HCT116 (cell line): ENCODE measurements around the gene HDLBP. TPM values are rescaled to one million over a fixed set of nuclear protein-coding genes. Genes with fewer than 3 reads are reported as not detected.

Source experiments
- ATAC-seq: fragments of 200-7000 bp; cut with Tn5 transposase; 2 replicates; pipeline ENCODE4 v1.9.1; 2020; ENCODE audit warnings: mild to moderate bottlenecking, moderate library complexity
- BruUV-seq: library from RNA; stranded (reverse); fragments of 400-500 nt; replicated peaks from 2 replicates; lab custom pipeline; 2021; lab: Mats Ljungman, UMichigan
- CTCF ChIA-PET: fragments of 300-600 bp; sonication (Branson Sonifier 250); formaldehyde crosslinking; loops from one replicate; lab custom pipeline; 2021; ENCODE audit warnings: antibody characterized with exemption; lab: Charles Lee
- POLR2A ChIA-PET: fragments of 300-600, 350-600 bp; sonication (Branson Sonifier 250); formaldehyde crosslinking; loops from one replicate; lab custom pipeline; 2021; ENCODE audit warnings: antibody characterized with exemption; lab: Charles Lee
- RAD21 ChIA-PET, 2 experiments: fragments of 300-600 bp; sonication (Branson Sonifier 250); formaldehyde crosslinking; loops; one replicate each; lab custom pipeline; 2023; ENCODE audit warnings: low total read pairs in 2 of 2; ENCODE audit not compliant: uncharacterized antibody in 2 of 2, unreplicated experiment in 2 of 2, low non-redundant PET in 1 of 2; lab: Charles Lee
- DNase-seq: peaks from one replicate; pipeline ENCODE4 v3.0.0-alpha.2; 2010; ENCODE audit warnings: low read depth, low spot score
- H2AFZ ChIP-seq: fragments of 200-600 bp; shearing (Covaris generic), sonication (generic); 2 replicates; pipeline ENCODE4 v1.6.1; 2017; ENCODE audit warnings: low read depth, mixed run types, mixed read lengths, antibody characterized with exemption, low read length; ENCODE audit not compliant: poor library complexity, severe bottlenecking
- H3K27ac ChIP-seq: 2 replicates; pipeline ENCODE4 v1.5.1; 2012; ENCODE audit warnings: low read depth, low read length
- H3K27me3 ChIP-seq: fragments of 200-600 bp; sonication (generic); 2 replicates; pipeline ENCODE4 v1.6.1; 2016; ENCODE audit warnings: mixed run types, low read length, mixed read lengths; ENCODE audit not compliant: insufficient read depth
- H3K36me3 ChIP-seq, 2 experiments: fragments of 200-500 bp in 1 of 2; fragments of 200-600 bp in 1 of 2; sonication (Bioruptor generic) in 1 of 2; sonication (generic) in 1 of 2; 2 replicates each; pipeline versions ENCODE4 v1.5.1 to v1.6.1; 2014 to 2016; ENCODE audit warnings: low read length in 2 of 2, inconsistent platforms in 1 of 2, mixed read lengths in 1 of 2, mixed run types in 1 of 2; ENCODE audit not compliant: insufficient read depth in 2 of 2, control insufficient read depth in 1 of 2
- H3K4me1 ChIP-seq, 2 experiments: fragments of 200-600 bp in 1 of 2; sonication (generic) in 1 of 2; 2 replicates each; pipeline versions ENCODE4 v1.5.1 to v1.6.1; 2012 to 2017; ENCODE audit warnings: low read length in 2 of 2, inconsistent platforms in 1 of 2, mild to moderate bottlenecking in 1 of 2, mixed read lengths in 1 of 2, mixed run types in 1 of 2, moderate library complexity in 1 of 2; ENCODE audit not compliant: insufficient read depth in 2 of 2, control insufficient read depth in 1 of 2
- H3K4me2 ChIP-seq: fragments of 200-600 bp; sonication (generic); 2 replicates; pipeline ENCODE4 v1.6.1; 2017; ENCODE audit warnings: mixed run types, low read length, mixed read lengths
- H3K4me3 ChIP-seq, 2 experiments: fragments of 200-600 bp in 1 of 2; sonication (generic) in 1 of 2; replicated peaks in 1 of 2; 2 replicates each; pipeline ENCODE4 v1.5.1; 2011 to 2016; ENCODE audit warnings: low read length in 2 of 2, control low read depth in 1 of 2, low read depth in 1 of 2, mild to moderate bottlenecking in 1 of 2, mixed read lengths in 1 of 2, mixed run types in 1 of 2
- H3K79me2 ChIP-seq: fragments of 200-600 bp; sonication (generic); 2 replicates; pipeline ENCODE4 v1.6.1; 2017; ENCODE audit warnings: mild to moderate bottlenecking, mixed run types, low read length, moderate library complexity, mixed read lengths; ENCODE audit not compliant: insufficient read depth
- H3K9ac ChIP-seq: fragments of 200-600 bp; sonication (generic); 2 replicates; pipeline ENCODE4 v1.6.1; 2016; ENCODE audit warnings: low read length, mixed read lengths
- H3K9me2 ChIP-seq: fragments of 200-600 bp; sonication (generic), shearing (Covaris generic); 2 replicates; pipeline ENCODE4 v1.6.1; 2017; ENCODE audit warnings: mixed run types, mild to moderate bottlenecking, moderate library complexity; ENCODE audit not compliant: insufficient read depth
- H3K9me3 ChIP-seq, 2 experiments: fragments of 200-500 bp in 1 of 2; fragments of 200-600 bp in 1 of 2; sonication (Bioruptor generic) in 1 of 2; sonication (generic) in 1 of 2; 2 replicates each; pipeline ENCODE4 v1.6.1; 2014 to 2017; ENCODE audit warnings: low read length in 2 of 2, mixed read lengths in 2 of 2, inconsistent platforms in 1 of 2, low read depth in 1 of 2, mild to moderate bottlenecking in 1 of 2, mixed run types in 1 of 2, moderate library complexity in 1 of 2; ENCODE audit not compliant: control insufficient read depth in 1 of 2, insufficient read depth in 1 of 2
- H4K20me1 ChIP-seq: fragments of 200-600 bp; sonication (generic), shearing (Covaris generic); 2 replicates; pipeline ENCODE4 v1.6.1; 2017; ENCODE audit warnings: mixed run types, mild to moderate bottlenecking, moderate library complexity; ENCODE audit not compliant: insufficient read depth
- CEBPB ChIP-seq: IDR thresholded peaks from 2 replicates; pipeline ENCODE4 v1.6.1; 2012; ENCODE audit warnings: low read depth
- CTCF ChIP-seq, 3 experiments: fragments of 200-600 bp in 1 of 3; sonication (generic) in 1 of 3; IDR thresholded peaks in 2 of 3; conservative IDR thresholded peaks in 1 of 3; 2 replicates each; pipeline ENCODE4 v1.5.1; 2012 to 2017; ENCODE audit warnings: low read depth in 2 of 3, low read length in 2 of 3, antibody characterized with exemption in 1 of 3, borderline replicate concordance in 1 of 3, control low read depth in 1 of 3, mild to moderate bottlenecking in 1 of 3, mixed read lengths in 1 of 3, mixed run types in 1 of 3, moderate library complexity in 1 of 3; ENCODE audit not compliant: insufficient read depth in 1 of 3
- EGR1 ChIP-seq: IDR thresholded peaks from 2 replicates; pipeline ENCODE4 v1.6.1; 2012; ENCODE audit warnings: low read depth
- ELF1 ChIP-seq: IDR thresholded peaks from 2 replicates; pipeline ENCODE4 v1.6.1; 2012; ENCODE audit warnings: low read depth, borderline replicate concordance
- EZH2 ChIP-seq: fragments of 200-600 bp; sonication (generic); IDR thresholded peaks from 2 replicates; pipeline ENCODE4 v1.6.1; 2017; ENCODE audit warnings: antibody characterized with exemption, mixed run types
- EZH2phosphoT487 ChIP-seq: fragments of 200-600 bp; IDR thresholded peaks from 2 replicates; pipeline ENCODE4 v1.6.1; 2018; ENCODE audit warnings: antibody characterized with exemption, borderline replicate concordance
- MAX ChIP-seq: IDR thresholded peaks from 2 replicates; pipeline ENCODE4 v1.6.1; 2012
- POLR2A ChIP-seq: IDR thresholded peaks from 2 replicates; pipeline ENCODE4 v1.7.0; 2011; ENCODE audit warnings: borderline replicate concordance; ENCODE audit not compliant: insufficient read depth, insufficient read length; ENCODE audit errors: extremely low read depth
- POLR2AphosphoS5 ChIP-seq: IDR thresholded peaks from 2 replicates; pipeline ENCODE4 v1.6.1; 2011; ENCODE audit warnings: mild to moderate bottlenecking, low read depth, low read length, moderate library complexity
- RAD21 ChIP-seq: IDR thresholded peaks from 2 replicates; pipeline ENCODE4 v1.6.1; 2012; ENCODE audit warnings: low read depth, mild to moderate bottlenecking
- SIN3A ChIP-seq: IDR thresholded peaks from 2 replicates; pipeline ENCODE4 v1.6.1; 2012; ENCODE audit warnings: low read depth
- SP1 ChIP-seq: IDR thresholded peaks from 2 replicates; pipeline ENCODE4 v1.6.1; 2012; ENCODE audit warnings: low read depth
- SRF ChIP-seq: IDR thresholded peaks from 2 replicates; pipeline ENCODE4 v1.6.1; 2012; ENCODE audit warnings: low read depth
- TCF7L2 ChIP-seq: IDR thresholded peaks from 2 replicates; pipeline ENCODE4 v1.7.0; 2011; ENCODE audit warnings: borderline replicate concordance, inconsistent platforms; ENCODE audit not compliant: insufficient read depth, insufficient read length; ENCODE audit errors: extremely low read depth
- YY1 ChIP-seq: IDR thresholded peaks from 2 replicates; pipeline ENCODE4 v1.6.1; 2011; ENCODE audit warnings: low read length, low read depth, moderate library complexity, mild to moderate bottlenecking; ENCODE audit not compliant: insufficient replicate concordance; ENCODE audit errors: extremely low read depth
- ZBTB33 ChIP-seq: IDR thresholded peaks from 2 replicates; pipeline ENCODE4 v1.6.1; 2011; ENCODE audit warnings: mild to moderate bottlenecking, low read length, moderate library complexity; ENCODE audit not compliant: insufficient replicate concordance; ENCODE audit errors: extremely low read depth
- ZFX ChIP-seq: fragments of 450-650 bp; IDR thresholded peaks from 2 replicates; pipeline ENCODE4 v1.6.1; 2017
- ZNF274 ChIP-seq: fragments of 200-500 bp; sonication (Bioruptor generic); IDR thresholded peaks from 2 replicates; pipeline ENCODE4 v1.6.1; 2014; ENCODE audit warnings: mild to moderate bottlenecking, low read depth, low read length, inconsistent platforms
- intact Hi-C: fragments of 100-400 bp; cut with micrococcal nuclease; formaldehyde crosslinking; loops from 2 replicates; pipeline ENCODE4 v1.10.0; 2022
- total RNA-seq: library from RNA; stranded (reverse); gene quantifications from one replicate; pipeline ENCODE4 v1.2.1, GENCODE V29; 2021; ENCODE audit not compliant: unreplicated experiment
- TF ChIP-seq, protein P1 (sequence below): IDR thresholded peaks from 2 replicates; pipeline ENCODE4 v1.6.1; 2012; ENCODE audit warnings: low read depth
- TF ChIP-seq, protein P2 (sequence below): IDR thresholded peaks from 2 replicates; pipeline ENCODE4 v1.6.1; 2012

Gene HDLBP
- total RNA-seq, 1 experiment from 2014 or later = 462 TPM

DNA sequence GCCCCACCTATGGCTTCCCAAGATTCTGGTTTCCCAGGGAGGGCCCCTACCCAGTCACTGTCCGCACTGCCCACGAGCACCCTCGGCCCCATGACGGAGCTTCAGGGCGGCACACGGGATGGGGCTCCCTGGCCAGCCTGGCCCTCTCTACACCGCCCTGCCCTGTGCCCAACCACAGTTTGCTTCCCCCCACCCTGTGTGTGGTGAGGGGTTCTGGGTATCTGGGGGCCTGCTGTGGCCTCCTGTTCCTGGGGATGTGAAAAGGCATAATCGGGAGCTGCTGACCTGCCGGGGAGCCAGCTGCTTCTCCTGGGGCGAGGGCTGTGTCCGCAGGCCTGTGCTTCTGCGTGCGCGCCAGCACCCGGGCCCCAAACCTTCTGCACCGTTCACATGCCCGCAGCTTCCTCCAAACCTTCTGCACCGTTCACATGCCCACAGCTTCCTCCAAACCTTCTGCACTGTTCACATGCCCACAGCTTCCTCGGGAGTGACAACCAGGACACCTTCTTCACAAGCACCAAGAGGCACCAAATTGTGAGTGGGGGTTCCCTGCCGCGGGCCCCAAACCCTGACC, 114.6 kb downstream of the HDLBP start:
- no TSS peak for BruUV-seq
- ChIA-PET CTCF (no interaction called here), POLR2A (no interaction called here)

More for the DNA sequence above, 114.6 kb downstream of the HDLBP start:
- Histone ChIP-seq H3K9me3 (no peaks in the 10 kb centered on the region), H3K9me2 (no peaks in the 10 kb centered on the region), H3K4me3 (no peak overlapping the region), H4K20me1 (no peaks in the 10 kb centered on the region), H3K27me3 (no peaks in the 10 kb centered on the region), H2AFZ (no peak overlapping the region), H3K27ac (no peak overlapping the region), H3K79me2 (no peaks in the 10 kb centered on the region), H3K9ac (no peak overlapping the region), H3K4me1 (no peaks in the 10 kb centered on the region), H3K36me3 (no peaks in the 10 kb centered on the region), H3K4me2 (no peak overlapping the region)
- intact Hi-C loops = no loop called here
- RAD21 ChIA-PET = no interaction called here
- DNase-seq (no peak), ATAC-seq (no peak)
- TF ChIP-seq SP1 (no peak), ELF1 (no peak), MAX (no peak), SRF (no peak), ZFX (no peak), POLR2AphosphoS5 (no peak), ZBTB33 (no peak), EGR1 (no peak), ZNF274 (no peak), CEBPB (no peak), POLR2A (no peak), CTCF (IDR thresholded peaks at IDR 0.05 in 2 of 3, conservative IDR thresholded peaks at IDR 0.05 in 1 of 3; ENCODE audit: borderline replicate concordance in 1 of 3, insufficient read depth in 1 of 3, low read depth in 2 of 3, low read length in 2 of 3) (no peak), YY1 (no peak), RAD21 (no peak), EZH2phosphoT487 (no peak), TCF7L2 (no peak), SIN3A (no peak), EZH2 (no peak)
- TF ChIP-seq, protein P1, sequence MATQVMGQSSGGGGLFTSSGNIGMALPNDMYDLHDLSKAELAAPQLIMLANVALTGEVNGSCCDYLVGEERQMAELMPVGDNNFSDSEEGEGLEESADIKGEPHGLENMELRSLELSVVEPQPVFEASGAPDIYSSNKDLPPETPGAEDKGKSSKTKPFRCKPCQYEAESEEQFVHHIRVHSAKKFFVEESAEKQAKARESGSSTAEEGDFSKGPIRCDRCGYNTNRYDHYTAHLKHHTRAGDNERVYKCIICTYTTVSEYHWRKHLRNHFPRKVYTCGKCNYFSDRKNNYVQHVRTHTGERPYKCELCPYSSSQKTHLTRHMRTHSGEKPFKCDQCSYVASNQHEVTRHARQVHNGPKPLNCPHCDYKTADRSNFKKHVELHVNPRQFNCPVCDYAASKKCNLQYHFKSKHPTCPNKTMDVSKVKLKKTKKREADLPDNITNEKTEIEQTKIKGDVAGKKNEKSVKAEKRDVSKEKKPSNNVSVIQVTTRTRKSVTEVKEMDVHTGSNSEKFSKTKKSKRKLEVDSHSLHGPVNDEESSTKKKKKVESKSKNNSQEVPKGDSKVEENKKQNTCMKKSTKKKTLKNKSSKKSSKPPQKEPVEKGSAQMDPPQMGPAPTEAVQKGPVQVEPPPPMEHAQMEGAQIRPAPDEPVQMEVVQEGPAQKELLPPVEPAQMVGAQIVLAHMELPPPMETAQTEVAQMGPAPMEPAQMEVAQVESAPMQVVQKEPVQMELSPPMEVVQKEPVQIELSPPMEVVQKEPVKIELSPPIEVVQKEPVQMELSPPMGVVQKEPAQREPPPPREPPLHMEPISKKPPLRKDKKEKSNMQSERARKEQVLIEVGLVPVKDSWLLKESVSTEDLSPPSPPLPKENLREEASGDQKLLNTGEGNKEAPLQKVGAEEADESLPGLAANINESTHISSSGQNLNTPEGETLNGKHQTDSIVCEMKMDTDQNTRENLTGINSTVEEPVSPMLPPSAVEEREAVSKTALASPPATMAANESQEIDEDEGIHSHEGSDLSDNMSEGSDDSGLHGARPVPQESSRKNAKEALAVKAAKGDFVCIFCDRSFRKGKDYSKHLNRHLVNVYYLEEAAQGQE = no peak
- TF ChIP-seq, protein P2, sequence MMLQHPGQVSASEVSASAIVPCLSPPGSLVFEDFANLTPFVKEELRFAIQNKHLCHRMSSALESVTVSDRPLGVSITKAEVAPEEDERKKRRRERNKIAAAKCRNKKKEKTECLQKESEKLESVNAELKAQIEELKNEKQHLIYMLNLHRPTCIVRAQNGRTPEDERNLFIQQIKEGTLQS = no peak
